ENCODE measurements around the gene ST6GALNAC5.
"Not testable (repeated sequence)": the region's sequence is repeated elsewhere in the genome, so short reads cannot be mapped to it uniquely, and the experiment has no call there.

Gene ST6GALNAC5

GRCh38 chr1:76958828-76959227 is 91.5 kb downstream of the ST6GALNAC5 start:
- no peak for TF ChIP-seq CTCF (IDR thresholded peaks at IDR 0.05; ENCODE audit: borderline replicate concordance, insufficient read depth, low read depth, low read length)
- H3K4me3 ChIP-seq (ENCODE audit: low read depth, low read length): no peak overlapping the region

- H3K4me3 ChIP-seq (ENCODE audit: low read depth, low read length): no peak overlapping the region
- TF ChIP-seq CTCF (IDR thresholded peaks at IDR 0.05; ENCODE audit: borderline replicate concordance, insufficient read depth, low read depth, low read length): no peak
Observed at GRCh38 chr1:76959556-76959955, 92.3 kb downstream of the ST6GALNAC5 start.

GRCh38 chr1:76961181-76961819 is 94.0 kb downstream of the ST6GALNAC5 start:
- TF ChIP-seq CTCF (IDR thresholded peaks at IDR 0.05; ENCODE audit: borderline replicate concordance, insufficient read depth, low read depth, low read length): no peak
- H3K4me3 ChIP-seq (ENCODE audit: low read depth, low read length): no peak overlapping the region

- H3K4me3 ChIP-seq (ENCODE audit: low read depth, low read length): no peak overlapping the region
- no peak for TF ChIP-seq CTCF (IDR thresholded peaks at IDR 0.05; ENCODE audit: borderline replicate concordance, insufficient read depth, low read depth, low read length)
Observed at GRCh38 chr1:76961820-76962207, 94.5 kb downstream of the ST6GALNAC5 start.

- H3K4me3 ChIP-seq (ENCODE audit: low read depth, low read length): not testable (repeated sequence)
Observed at GRCh38 chr1:76981267-76981666, 114.0 kb downstream of the ST6GALNAC5 start.

GRCh38 chr1:76989976-76990375 is 122.7 kb downstream of the ST6GALNAC5 start:
- H3K4me3 ChIP-seq (ENCODE audit: low read depth, low read length): no peak overlapping the region
- no peak for TF ChIP-seq CTCF (IDR thresholded peaks at IDR 0.05; ENCODE audit: borderline replicate concordance, insufficient read depth, low read depth, low read length)

- H3K4me3 ChIP-seq (ENCODE audit: low read depth, low read length): no peak overlapping the region
- no peak for TF ChIP-seq CTCF (IDR thresholded peaks at IDR 0.05; ENCODE audit: borderline replicate concordance, insufficient read depth, low read depth, low read length)
Observed at GRCh38 chr1:76993036-76993435, 125.8 kb downstream of the ST6GALNAC5 start.
